Activated naive CD8-positive, alpha-beta T cell treated with anti-CD3 and anti-CD28 coated beads, Interleukin-2, amount 10 ng/mL, durations not matched to agents 7 days and 5 days (primary cell): ENCODE data around the gene PTPN1. TPM values are rescaled to one million over a fixed set of nuclear protein-coding genes. Genes with fewer than 3 reads are reported as not detected.

Source experiments
- ATAC-seq: fragments of 150-1000 bp; cut with Tn5 transposase; one replicate; pipeline ENCODE4 v1.10.0; 2021; ENCODE audit warnings: low read depth, moderate library complexity
- POLR2A ChIA-PET: fragments of 350-600 bp; sonication (Branson Sonifier 250); formaldehyde crosslinking; loops from one replicate; lab custom pipeline; 2021; ENCODE audit warnings: antibody characterized with exemption; lab: Charles Lee
- DNase-seq: peaks from one replicate; pipeline ENCODE4 v3.0.0; 2021
- H3K27ac Mint-ChIP-seq: one replicate; pipeline ENCODE4 v1.8.0; 2022; ENCODE audit warnings: mild to moderate bottlenecking, mixed read lengths
- H3K27me3 Mint-ChIP-seq: one replicate; pipeline ENCODE4 v1.8.0; 2022; ENCODE audit warnings: mild to moderate bottlenecking, moderate library complexity, mixed read lengths
- H3K36me3 Mint-ChIP-seq: one replicate; pipeline ENCODE4 v1.8.0; 2021; ENCODE audit warnings: mild to moderate bottlenecking, mixed read lengths
- H3K4me1 Mint-ChIP-seq: one replicate; pipeline ENCODE4 v1.8.0; 2021; ENCODE audit warnings: mixed read lengths
- H3K4me3 Mint-ChIP-seq: one replicate; pipeline ENCODE4 v1.8.0; 2022; ENCODE audit warnings: mild to moderate bottlenecking, moderate library complexity, mixed read lengths
- H3K9me3 Mint-ChIP-seq: one replicate; pipeline ENCODE4 v1.8.0; 2021; ENCODE audit warnings: mixed read lengths
- total RNA-seq, 2 experiments: library from RNA; stranded (reverse); gene quantifications; one replicate each; pipeline ENCODE4 v1.2.3, GENCODE V29; 2021

PTPN1 gene
- total RNA-seq, 2 experiments from 2014 or later, result 65.9 to 67.3 TPM

DNA sequence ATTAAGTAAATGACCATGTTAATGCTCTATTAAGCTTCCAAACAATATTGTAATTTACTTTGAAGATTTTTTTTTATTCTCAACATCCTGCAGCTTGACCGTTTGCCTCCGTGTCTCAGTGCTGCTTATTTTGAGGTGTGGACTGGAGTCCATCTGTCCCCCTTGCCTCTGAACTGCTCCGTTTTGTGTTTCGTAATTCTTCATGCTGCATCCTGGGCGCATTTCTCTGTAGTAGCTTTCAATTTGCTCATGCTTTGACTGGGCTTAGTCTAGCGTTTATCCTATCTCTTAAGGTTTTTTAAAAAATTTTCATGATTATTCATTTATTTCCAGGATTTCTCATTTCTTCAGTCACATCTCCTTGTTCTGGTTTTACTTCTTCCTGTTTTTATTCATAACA is 37.8 kb downstream of the PTPN1 start:
- H3K36me3 Mint-ChIP-seq, result peaks cover 38% of the 10 kb centered on the region
- H3K9me3 Mint-ChIP-seq, result no peaks in the 10 kb centered on the region
- peak overlapping the region; percentile 70 for H3K27ac Mint-ChIP-seq
- ATAC-seq, result no peak
- peak overlapping the region; percentile 46 for H3K4me3 Mint-ChIP-seq
- H3K27me3 Mint-ChIP-seq, result no peaks in the 10 kb centered on the region
- H3K4me1 Mint-ChIP-seq, result peaks cover 54% of the 10 kb centered on the region
- no peak for DNase-seq
- POLR2A ChIA-PET, result no interaction called here

DNA sequence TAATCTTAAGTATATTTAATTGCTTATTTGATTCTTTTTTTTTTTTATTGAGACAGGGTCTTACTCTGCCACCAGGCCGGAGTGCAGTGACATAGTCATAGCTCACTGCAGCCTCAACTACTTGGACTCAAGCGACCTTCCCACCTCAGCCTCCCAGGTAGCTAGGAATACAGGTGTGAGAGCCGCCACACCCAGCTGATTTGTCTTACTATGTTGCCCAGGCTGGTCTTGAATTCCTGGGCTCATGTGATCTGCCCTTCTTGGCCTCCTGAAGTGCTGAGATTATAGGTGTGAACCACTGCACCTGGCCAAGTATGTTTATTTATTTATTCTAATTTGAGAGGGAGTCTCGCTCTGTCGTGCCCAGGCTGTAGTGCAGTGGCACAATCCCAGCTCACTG is 38.2 kb downstream of the PTPN1 start:
- DNase-seq (no peak), ATAC-seq (no peak)
- Mint-ChIP-seq H3K4me1 (peaks cover 52% of the 10 kb centered on the region), H3K9me3 (no peaks in the 10 kb centered on the region), H3K36me3 (peaks cover 36% of the 10 kb centered on the region), H3K27ac (no peak overlapping the region), H3K4me3 (no peak overlapping the region), H3K27me3 (no peaks in the 10 kb centered on the region)
- POLR2A ChIA-PET, result no interaction called here

DNA sequence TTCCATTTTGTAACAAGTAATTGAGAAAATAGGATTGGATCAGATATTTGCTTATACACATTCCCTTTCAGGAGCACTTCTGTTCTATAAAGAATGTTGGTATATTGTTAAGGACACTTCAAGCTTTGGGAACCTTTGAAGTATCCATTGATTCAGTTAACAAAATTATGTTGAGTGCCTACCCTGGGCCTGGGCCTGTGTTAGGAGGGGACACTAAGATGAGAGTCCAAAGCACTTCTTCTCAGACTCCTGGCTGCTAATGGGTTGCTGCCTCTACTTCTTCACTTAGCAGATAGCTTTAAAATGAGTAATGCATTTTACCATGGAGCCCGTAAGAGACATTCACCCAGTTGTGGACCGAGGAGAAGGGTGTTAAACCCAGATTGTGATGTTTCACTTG is 40.3 kb downstream of the PTPN1 start:
- no peak for ATAC-seq
- Mint-ChIP-seq H3K27ac (no peak overlapping the region), H3K4me1 (peaks cover 41% of the 10 kb centered on the region), H3K36me3 (peaks cover 31% of the 10 kb centered on the region), H3K27me3 (no peaks in the 10 kb centered on the region), H3K9me3 (no peaks in the 10 kb centered on the region), H3K4me3 (no peak overlapping the region)
- POLR2A ChIA-PET, result interaction anchor here (0.6 to 1.4 kb wide), 4 partner anchors 9 to 607 kb away, joined by 3 to 7 read pairs (median 4); partner anchors contain the start of gene PTPN1
- DNase-seq, result no peak

DNA sequence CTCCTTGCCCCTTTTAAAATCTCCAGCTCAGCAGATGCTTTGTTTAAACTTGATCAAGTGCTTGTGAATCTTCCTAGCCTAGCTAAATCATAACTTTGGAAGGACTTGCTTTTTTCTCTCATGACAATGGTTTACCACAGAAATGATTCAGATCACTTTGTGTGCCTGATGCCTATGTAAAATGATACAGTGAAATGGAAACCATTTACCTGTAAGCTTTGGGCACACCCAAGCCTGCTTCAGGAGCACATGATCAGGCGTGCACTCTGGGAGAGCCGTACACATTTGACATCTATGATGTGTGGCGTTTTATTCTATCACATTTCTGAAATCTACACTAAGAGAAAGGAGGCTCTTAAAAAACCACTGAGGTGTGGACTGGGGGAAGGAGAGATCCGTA is 41.1 kb downstream of the PTPN1 start:
- Mint-ChIP-seq H3K4me3 (no peak overlapping the region), H3K27me3 (no peaks in the 10 kb centered on the region), H3K36me3 (peaks cover 35% of the 10 kb centered on the region), H3K4me1 (peaks cover 33% of the 10 kb centered on the region), H3K9me3 (no peaks in the 10 kb centered on the region), H3K27ac (peak overlapping the region; percentile 69)
- POLR2A ChIA-PET, result interaction anchor here (0.6 to 1.4 kb wide), 4 partner anchors 10 to 608 kb away, joined by 3 to 7 read pairs (median 4); partner anchors contain the start of gene PTPN1
- ATAC-seq (peak; percentile 37), DNase-seq (no peak)

DNA sequence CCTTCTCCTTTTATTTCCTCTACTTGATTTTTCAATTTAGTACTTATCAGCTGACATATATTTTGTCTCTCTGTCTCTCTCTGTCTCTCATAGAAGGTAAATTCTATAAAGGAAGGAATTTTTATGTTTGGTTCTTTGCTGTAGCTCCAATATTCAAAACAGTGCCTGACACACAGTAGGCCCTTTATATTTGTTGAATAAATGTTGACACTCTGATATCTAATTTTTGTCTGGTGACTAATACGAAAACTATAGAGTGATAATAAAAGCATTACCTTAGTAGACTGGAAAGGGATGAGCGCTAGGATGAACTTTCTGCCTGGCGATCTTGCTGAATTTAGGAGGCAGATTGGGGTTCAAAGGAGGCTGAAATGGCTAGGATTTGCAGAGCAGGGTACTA is 42.8 kb downstream of the PTPN1 start:
- POLR2A ChIA-PET, result no interaction called here
- Mint-ChIP-seq H3K27me3 (no peaks in the 10 kb centered on the region), H3K36me3 (peaks cover 33% of the 10 kb centered on the region), H3K4me1 (peaks cover 24% of the 10 kb centered on the region), H3K4me3 (no peak overlapping the region), H3K27ac (no peak overlapping the region), H3K9me3 (no peaks in the 10 kb centered on the region)
- ATAC-seq (no peak), DNase-seq (no peak)

DNA sequence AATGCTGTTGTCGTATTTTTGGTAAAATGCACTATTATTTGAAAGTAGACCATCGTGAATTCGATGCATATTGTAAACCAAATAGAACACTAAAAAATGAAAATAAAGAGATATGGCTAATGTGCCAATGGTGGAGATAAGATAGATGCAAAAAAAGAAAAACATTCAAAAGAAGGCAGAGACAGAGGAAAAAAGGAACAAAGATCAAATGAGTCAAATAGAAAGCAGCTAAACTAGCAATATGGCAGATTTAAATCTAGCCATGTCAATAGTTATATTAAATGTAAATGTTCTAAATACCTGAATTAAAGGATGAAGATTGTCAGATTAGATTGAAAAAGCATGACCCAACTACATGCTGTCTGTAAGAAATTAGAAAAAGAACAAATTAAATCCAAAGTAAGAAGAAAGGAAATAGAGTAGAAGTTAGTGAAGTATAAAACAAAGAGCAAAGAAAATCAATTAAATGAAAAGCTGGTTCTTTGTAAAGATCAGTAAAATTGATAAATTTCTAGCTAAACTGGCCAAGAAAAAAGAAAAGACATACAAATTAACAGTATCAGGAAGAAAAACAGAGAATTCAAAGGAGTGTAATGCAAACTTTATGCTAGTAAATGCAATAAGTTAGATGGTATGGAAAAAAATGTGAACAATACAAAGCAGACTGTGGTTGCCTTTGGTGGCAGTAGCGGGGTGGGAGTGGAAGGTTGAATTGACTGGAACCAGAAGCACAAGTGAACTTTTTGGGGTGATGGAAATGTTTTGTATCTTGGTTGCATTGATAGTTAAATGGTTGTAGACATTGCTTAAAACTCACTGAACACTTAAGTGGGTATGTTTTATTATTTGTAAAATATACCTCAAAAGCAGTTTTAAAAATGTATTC is 44.8 kb downstream of the PTPN1 start:
- Mint-ChIP-seq H3K4me3 (no peak overlapping the region), H3K4me1 (peaks cover 15% of the 10 kb centered on the region), H3K36me3 (peaks cover 31% of the 10 kb centered on the region), H3K9me3 (no peaks in the 10 kb centered on the region), H3K27ac (no peak overlapping the region), H3K27me3 (no peaks in the 10 kb centered on the region)
- ATAC-seq (no peak), DNase-seq (no peak)
- POLR2A ChIA-PET, result interaction anchor here (0.7 kb wide), 1 partner anchor 25 kb away, joined by 4 read pairs; no protein-coding TSS in a partner anchor

DNA sequence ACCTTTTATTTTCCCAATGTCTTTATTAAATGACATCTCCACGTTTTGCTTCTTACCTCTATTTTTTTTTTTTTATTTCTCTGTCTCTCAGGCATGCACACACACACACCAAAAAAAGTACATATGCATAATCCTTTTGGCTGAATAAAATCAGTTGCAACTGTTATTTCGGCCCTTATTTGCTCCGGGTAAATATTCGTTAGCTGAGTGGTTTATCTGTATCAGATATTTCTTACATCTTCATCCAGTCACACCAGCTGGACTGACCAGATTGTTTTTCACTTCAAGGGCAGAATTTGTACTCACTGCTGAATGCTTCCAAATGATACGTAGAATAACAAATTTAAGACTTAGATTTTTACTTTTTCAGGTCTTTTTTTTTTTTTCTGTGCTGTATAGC is 45.5 kb downstream of the PTPN1 start:
- no peak overlapping the region for H3K4me3 Mint-ChIP-seq
- DNase-seq (no peak), ATAC-seq (no peak)
- POLR2A ChIA-PET, result interaction anchor here (0.7 kb wide), 1 partner anchor 26 kb away, joined by 4 read pairs; no protein-coding TSS in a partner anchor
- H3K36me3 Mint-ChIP-seq, result peaks cover 28% of the 10 kb centered on the region
- no peak overlapping the region for H3K27ac Mint-ChIP-seq
- no peaks in the 10 kb centered on the region for H3K9me3 Mint-ChIP-seq
- peaks cover 10% of the 10 kb centered on the region for H3K4me1 Mint-ChIP-seq
- no peaks in the 10 kb centered on the region for H3K27me3 Mint-ChIP-seq

DNA sequence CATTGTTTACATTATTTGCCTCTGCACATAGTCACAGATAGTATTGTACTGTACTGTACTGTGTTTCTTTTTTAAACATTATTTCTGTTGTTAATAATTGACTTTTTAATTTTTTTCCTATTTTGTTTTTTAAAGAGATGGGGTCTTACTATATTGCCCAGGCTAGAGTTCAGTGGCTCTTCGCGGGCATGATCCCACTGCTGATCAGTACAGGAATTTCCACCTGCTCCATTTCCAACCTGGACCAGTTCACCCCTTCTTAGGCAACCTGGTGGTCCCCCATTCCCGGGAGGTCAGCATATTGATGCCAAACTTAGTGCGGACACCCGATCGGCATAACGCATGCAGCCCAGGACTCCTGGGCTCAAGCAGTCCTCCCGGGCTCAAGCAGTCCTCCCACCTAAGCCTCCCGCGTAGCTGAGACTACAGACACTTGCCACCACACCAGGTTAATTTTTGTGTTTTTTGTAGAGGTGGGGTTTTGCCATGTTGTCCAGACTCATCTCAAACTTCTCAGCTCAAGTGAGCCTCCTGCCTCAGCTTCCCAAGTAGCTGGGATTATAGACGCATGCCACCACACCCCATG is 47.5 kb downstream of the PTPN1 start:
- peaks cover 35% of the 10 kb centered on the region for H3K36me3 Mint-ChIP-seq
- no peak for DNase-seq
- H3K4me1 Mint-ChIP-seq, result peaks cover 21% of the 10 kb centered on the region
- H3K9me3 Mint-ChIP-seq, result no peaks in the 10 kb centered on the region
- no peak for ATAC-seq
- no peak overlapping the region for H3K27ac Mint-ChIP-seq
- H3K4me3 Mint-ChIP-seq, result no peak overlapping the region
- no peaks in the 10 kb centered on the region for H3K27me3 Mint-ChIP-seq
- POLR2A ChIA-PET, result no interaction called here

DNA sequence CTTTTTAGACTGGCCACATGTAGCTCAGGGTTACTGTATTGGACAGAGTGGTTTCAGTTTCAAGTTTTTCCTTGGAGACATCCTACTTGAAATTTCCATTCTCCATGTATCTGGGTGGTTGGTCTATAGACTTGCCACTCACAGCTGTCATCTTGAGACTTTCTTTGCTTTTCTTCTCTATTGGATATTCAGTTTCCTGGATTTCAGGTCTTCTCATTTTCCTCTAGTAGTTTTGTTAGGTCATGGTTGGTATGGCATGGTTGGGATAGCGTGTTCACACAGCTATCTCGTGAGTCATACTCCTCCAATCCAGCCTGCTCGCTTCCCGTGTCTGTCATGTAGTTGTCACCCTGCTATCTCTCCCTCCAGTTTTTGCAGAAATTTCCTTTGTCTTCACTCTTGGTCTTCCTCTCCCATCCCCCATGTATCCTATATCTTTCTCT is 48.3 kb downstream of the PTPN1 start:
- H3K9me3 Mint-ChIP-seq, result no peaks in the 10 kb centered on the region
- H3K27me3 Mint-ChIP-seq, result no peaks in the 10 kb centered on the region
- H3K27ac Mint-ChIP-seq, result no peak overlapping the region
- H3K4me1 Mint-ChIP-seq, result peaks cover 23% of the 10 kb centered on the region
- ATAC-seq, result no peak
- POLR2A ChIA-PET, result interaction anchor here (1.3 kb wide), 1 partner anchor 35 kb away, joined by 3 read pairs; no protein-coding TSS in a partner anchor
- DNase-seq, result no peak
- H3K4me3 Mint-ChIP-seq, result no peak overlapping the region
- H3K36me3 Mint-ChIP-seq, result peaks cover 39% of the 10 kb centered on the region

DNA sequence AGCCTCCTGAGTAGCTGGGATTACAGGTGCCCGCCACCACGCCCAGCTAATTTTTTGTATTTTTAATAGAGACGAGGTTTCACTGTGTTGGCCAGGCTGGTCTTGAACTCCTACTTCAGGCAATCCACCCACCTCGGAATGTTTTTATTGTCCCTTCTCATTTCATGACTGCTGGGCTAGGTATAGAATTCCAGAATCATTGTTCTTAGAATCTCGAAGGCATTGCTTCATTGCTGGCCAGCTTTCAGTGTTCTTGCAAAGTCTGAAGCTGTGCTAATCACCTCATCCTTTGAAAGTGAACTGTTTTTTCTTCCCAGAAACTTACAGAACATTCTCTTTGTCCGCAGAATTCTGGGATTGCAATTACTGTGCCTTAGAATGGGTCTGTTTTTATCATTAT is 49.0 kb downstream of the PTPN1 start:
- peaks cover 39% of the 10 kb centered on the region for H3K36me3 Mint-ChIP-seq
- peaks cover 23% of the 10 kb centered on the region for H3K4me1 Mint-ChIP-seq
- no peak overlapping the region for H3K27ac Mint-ChIP-seq
- H3K27me3 Mint-ChIP-seq, result no peaks in the 10 kb centered on the region
- DNase-seq, result no peak
- POLR2A ChIA-PET, result interaction anchor here (0.7 to 1.3 kb wide), 2 partner anchors 35 to 48 kb away, joined by 3 to 4 read pairs; no protein-coding TSS in a partner anchor
- no peak overlapping the region for H3K4me3 Mint-ChIP-seq
- ATAC-seq, result no peak
- H3K9me3 Mint-ChIP-seq, result no peaks in the 10 kb centered on the region

DNA sequence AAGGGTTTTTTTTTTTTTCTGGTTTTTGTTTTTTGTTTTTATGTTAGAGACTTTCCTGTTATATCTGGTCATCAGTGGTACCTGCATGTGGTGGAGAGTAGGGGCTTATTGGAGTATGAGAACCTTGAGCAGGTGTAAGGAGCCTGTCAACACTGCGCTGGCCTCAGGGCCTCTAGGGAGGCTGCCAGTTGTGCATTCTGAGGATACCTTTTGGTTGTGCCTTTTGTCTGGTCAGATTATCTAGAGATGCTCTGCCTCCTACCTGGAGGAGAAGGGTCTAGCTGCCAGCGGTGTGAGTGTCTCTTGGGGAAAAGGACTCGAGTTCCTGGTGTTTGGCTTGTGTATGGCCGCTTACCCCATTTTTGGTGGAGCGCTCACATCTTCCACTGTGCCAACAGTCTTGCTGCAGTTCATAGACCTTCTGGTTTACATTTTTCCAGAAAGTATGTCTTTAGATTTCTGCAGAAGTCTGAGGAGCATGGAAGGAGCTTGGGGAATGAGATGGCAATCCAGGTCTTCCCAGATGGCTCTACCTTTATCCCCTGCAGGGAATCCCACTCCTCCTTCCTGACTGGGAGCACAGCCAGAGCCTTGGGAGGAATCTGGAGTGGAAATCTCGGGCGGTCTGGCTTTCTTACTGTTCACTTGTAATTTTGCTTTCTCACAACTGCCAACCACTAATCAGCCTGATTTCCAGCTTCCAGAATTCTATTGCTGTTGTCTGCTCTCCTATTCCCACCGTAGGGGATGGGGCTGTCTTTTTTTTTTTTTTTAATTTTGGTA is 49.9 kb downstream of the PTPN1 start:
- no peak for DNase-seq
- Mint-ChIP-seq H3K36me3 (peaks cover 42% of the 10 kb centered on the region), H3K4me3 (no peak overlapping the region), H3K4me1 (peaks cover 23% of the 10 kb centered on the region), H3K27me3 (no peaks in the 10 kb centered on the region), H3K9me3 (no peaks in the 10 kb centered on the region), H3K27ac (peak overlapping the region; percentile 3)
- POLR2A ChIA-PET, result no interaction called here
- ATAC-seq, result no peak

DNA sequence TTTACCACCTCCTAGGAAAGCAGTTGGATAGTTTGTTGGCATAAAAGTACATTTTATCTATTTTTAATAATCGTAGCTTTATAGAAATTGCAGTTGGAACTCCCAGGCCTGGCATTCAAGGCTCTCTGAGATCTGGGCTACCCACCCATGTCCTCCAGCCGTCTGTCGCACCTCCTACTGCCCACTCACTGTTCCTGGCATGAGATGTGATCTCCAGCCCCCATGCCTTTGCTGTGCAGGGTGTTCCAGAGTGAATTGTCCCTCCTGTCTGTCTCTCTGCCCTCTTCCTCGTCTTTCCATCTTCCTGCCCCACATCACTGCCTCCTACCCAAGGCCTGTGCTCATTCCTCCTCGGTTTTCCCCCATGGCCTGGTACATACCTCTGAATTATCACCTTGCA is 50.7 kb downstream of the PTPN1 start:
- no peak for ATAC-seq
- no peak for DNase-seq
- Mint-ChIP-seq H3K9me3 (no peaks in the 10 kb centered on the region), H3K36me3 (peaks cover 40% of the 10 kb centered on the region), H3K4me1 (peaks cover 23% of the 10 kb centered on the region), H3K27me3 (no peaks in the 10 kb centered on the region), H3K4me3 (no peak overlapping the region), H3K27ac (no peak overlapping the region)
- POLR2A ChIA-PET, result interaction anchor here (1.6 kb wide), 1 partner anchor 50 kb away, joined by 4 read pairs; the partner anchor contains the start of gene PTPN1
